B cell (primary cell): Measurements from ENCODE around the gene BEND5. TPM values are rescaled to one million over a fixed set of nuclear protein-coding genes. Genes with fewer than 3 reads are reported as not detected.

Experiments used
- ATAC-seq: fragments of 200-7000 bp; cut with Tn5 transposase; one replicate; pipeline ENCODE4 v1.10.0; 2021; ENCODE audit warnings: low read depth, mild to moderate bottlenecking, moderate number of reproducible peaks, moderate library complexity
- CTCF ChIA-PET: fragments of 350-600 bp; sonication (Branson Sonifier 250); formaldehyde crosslinking; loops from one replicate; lab custom pipeline; 2021; ENCODE audit warnings: antibody characterized with exemption, inconsistent platforms; lab: Charles Lee
- POLR2A ChIA-PET: fragments of 350-600 bp; sonication (Branson Sonifier 250); formaldehyde crosslinking; loops from one replicate; lab custom pipeline; 2021; ENCODE audit warnings: antibody characterized with exemption; lab: Charles Lee
- DNase-seq: peaks from one replicate; pipeline ENCODE4 v3.0.0; 2013
- H2AFZ ChIP-seq: 2 replicates; pipeline ENCODE4 v1.6.1; 2012; ENCODE audit warnings: mild to moderate bottlenecking, low read depth, low read length; ENCODE audit not compliant: insufficient read depth, poor library complexity, severe bottlenecking
- H3K27ac ChIP-seq, 2 donors: 1 replicate in 1 of 2; 2 replicates in 1 of 2; pipeline ENCODE4 v1.5.1; 2012 to 2013; ENCODE audit warnings: low read length in 2 of 2, mild to moderate bottlenecking in 2 of 2, moderate library complexity in 1 of 2
- H3K27me3 ChIP-seq, 4 experiments: fragments of 200-600 bp in 1 of 4; sonication (generic) in 1 of 4; replicated peaks in 1 of 4; 1 replicate in 2 of 4; 2 replicates in 2 of 4; pipeline versions ENCODE4 v1.6.1 to v1.7.0; 2013 to 2016; ENCODE audit warnings: low read length in 3 of 4, mild to moderate bottlenecking in 2 of 4, mixed read lengths in 1 of 4, moderate library complexity in 1 of 4; ENCODE audit not compliant: insufficient read depth in 4 of 4, control insufficient read depth in 3 of 4; ENCODE audit errors: control extremely low read depth in 1 of 4
- H3K36me3 ChIP-seq, 2 experiments: replicated peaks in 1 of 2; 1 replicate in 1 of 2; 2 replicates in 1 of 2; pipeline versions ENCODE4 v1.6.1 to v1.7.1; 2013; ENCODE audit warnings: low read length in 1 of 2; ENCODE audit not compliant: insufficient read depth in 2 of 2, control insufficient read depth in 1 of 2; ENCODE audit errors: control extremely low read depth in 1 of 2, extremely low read depth in 1 of 2
- H3K4me1 ChIP-seq, 2 donors: fragments of 200-600 bp in 1 of 2; sonication (generic) in 1 of 2; 1 replicate in 1 of 2; 2 replicates in 1 of 2; pipeline versions ENCODE4 v1.5.1 to v1.6.1; 2013 to 2017; ENCODE audit warnings: low read length in 2 of 2; ENCODE audit not compliant: control insufficient read depth in 2 of 2, insufficient read depth in 2 of 2
- H3K4me2 ChIP-seq: replicated peaks from 2 replicates; pipeline ENCODE3; 2012; ENCODE audit warnings: mild to moderate bottlenecking, low read depth, low read length; ENCODE audit not compliant: poor library complexity, severe bottlenecking
- H3K4me3 ChIP-seq, 5 experiments: fragments of 200-600 bp in 1 of 5; sonication (generic) in 1 of 5; 1 replicate in 3 of 5; 2 replicates in 2 of 5; pipeline versions ENCODE4 v1.5.1 to v1.7.0; 2011 to 2016; ENCODE audit warnings: low read length in 4 of 5, mild to moderate bottlenecking in 4 of 5, low read depth in 2 of 5, control low read depth in 1 of 5, moderate library complexity in 1 of 5; ENCODE audit not compliant: insufficient read depth in 1 of 5; ENCODE audit errors: control extremely low read depth in 1 of 5, extremely low read depth in 1 of 5
- H3K79me2 ChIP-seq: fragments of 200-600 bp; sonication (generic); one replicate; pipeline ENCODE4 v1.6.0; 2016; ENCODE audit warnings: low read length; ENCODE audit not compliant: control insufficient read depth, insufficient read depth
- H3K9ac ChIP-seq: fragments of 200-600 bp; sonication (generic); 2 replicates; pipeline ENCODE4 v1.6.1; 2017; ENCODE audit warnings: mild to moderate bottlenecking, low read length, moderate library complexity
- H3K9me3 ChIP-seq, 3 donors: one replicate each; pipeline versions ENCODE4 v1.6.1 to v1.7.1; 2013; ENCODE audit warnings: low read length in 2 of 3; ENCODE audit not compliant: control insufficient read depth in 2 of 3, insufficient read depth in 1 of 3; ENCODE audit errors: control extremely low read depth in 1 of 3
- H4K20me1 ChIP-seq: 2 replicates; pipeline ENCODE4 v1.6.0; 2012; ENCODE audit warnings: mild to moderate bottlenecking, low read length; ENCODE audit not compliant: insufficient read depth, control insufficient read depth, poor library complexity, severe bottlenecking
- H3K27ac Mint-ChIP-seq: one replicate; pipeline ENCODE4 v1.8.0; 2021; ENCODE audit warnings: mixed read lengths
- H3K27me3 Mint-ChIP-seq: one replicate; pipeline ENCODE4 v1.8.0; 2021; ENCODE audit warnings: mixed read lengths
- H3K4me1 Mint-ChIP-seq: one replicate; pipeline ENCODE4 v1.8.0; 2021; ENCODE audit warnings: mixed read lengths
- H3K4me3 Mint-ChIP-seq: one replicate; pipeline ENCODE4 v1.8.0; 2021; ENCODE audit warnings: mixed read lengths
- H3K9me3 Mint-ChIP-seq: one replicate; pipeline ENCODE4 v1.8.0; 2022; ENCODE audit warnings: mixed read lengths; ENCODE audit not compliant: insufficient read depth
- EZH2 ChIP-seq: IDR thresholded peaks from 2 replicates; pipeline ENCODE4 v1.6.1; 2012; ENCODE audit warnings: borderline replicate concordance, low read depth, mild to moderate bottlenecking, moderate library complexity, low read length; ENCODE audit not compliant: insufficient read depth, poor library complexity, severe bottlenecking
- WGBS: methylation state at CpG from one replicate; pipeline ENCODE4 v1.1.5; 2013; ENCODE audit warnings: missing lambda C conversion rate; ENCODE audit not compliant: insufficient coverage; 5-methylcytosine and 5-hydroxymethylcytosine counted together
- intact Hi-C: fragments of 100-400 bp; cut with micrococcal nuclease; formaldehyde crosslinking; loops from one replicate; pipeline ENCODE4 v1.10.0; 2022
- polyA plus RNA-seq: library from polyadenylated mRNA; depleted of rRNA; stranded (reverse); fragments of >200 nt; gene quantifications from 2 replicates; pipeline ENCODE4 v1.2.3, GENCODE V29; 2012
- total RNA-seq, 2 donors: library from RNA; stranded (reverse); fragments of 120-200 nt in 1 of 2; gene quantifications; 1 replicate in 1 of 2; 2 replicates in 1 of 2; pipeline versions ENCODE4 v1.2.3 to v1.2.4, GENCODE V29; 2013 to 2022
- TF ChIP-seq, protein P1 (sequence below): fragments of 200-600 bp; IDR thresholded peaks from one replicate; pipeline ENCODE4 v1.8.0; 2022; ENCODE audit warnings: antibody characterized with exemption, mild to moderate bottlenecking

BEND5 gene
- total and polyA plus RNA-seq, 2 donors (not counting 1 experiment from before 2014, with no cell fraction given): 19.5 to 19.7 TPM

DNA sequence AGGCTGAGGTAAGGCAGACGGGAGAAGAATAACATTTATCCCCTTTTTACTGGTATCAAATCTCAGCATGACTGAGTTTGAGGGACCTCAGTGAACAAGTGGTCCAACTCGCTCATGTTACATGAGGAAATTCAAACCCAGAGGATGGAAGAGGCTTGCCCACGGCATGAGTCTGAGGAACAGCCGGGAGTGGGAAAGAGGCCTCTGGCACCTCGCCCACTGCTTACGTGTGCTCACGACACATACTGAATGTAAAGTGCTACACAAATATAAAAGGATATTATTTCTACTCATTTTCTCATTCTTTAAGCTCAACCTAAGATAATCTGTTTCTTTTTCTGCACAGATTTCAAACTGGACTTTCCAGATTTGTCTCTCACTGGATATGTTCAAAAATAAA is 14.7 kb downstream of the BEND5 start:
- intact Hi-C loops: no loop called here
- no peak overlapping the region for H3K27ac Mint-ChIP-seq
- no peaks in the 10 kb centered on the region for H3K27me3 ChIP-seq

DNA sequence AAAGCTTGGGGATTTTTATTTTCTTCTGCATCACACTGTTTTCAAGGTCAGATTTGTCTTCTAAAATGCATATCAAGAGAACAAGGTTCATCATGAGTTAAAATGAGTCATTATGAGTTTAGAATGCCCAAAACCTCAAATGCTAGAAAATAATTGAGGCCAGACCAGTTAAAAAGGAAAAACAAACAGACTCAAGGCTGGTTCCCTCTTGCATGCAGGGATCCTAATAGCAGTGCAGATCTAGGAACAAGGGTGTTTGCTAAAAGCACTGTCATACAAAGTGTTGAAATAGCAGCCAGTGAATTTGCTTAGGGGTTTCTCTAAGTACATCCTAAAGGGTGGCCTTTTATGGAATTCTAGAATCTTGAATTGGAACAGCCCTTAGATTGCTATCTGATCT is 15.3 kb downstream of the BEND5 start:
- Histone ChIP-seq H3K9ac (no peak overlapping the region), H4K20me1 (peaks cover 35% of the 10 kb centered on the region), H3K4me3 (no peak overlapping the region), H3K79me2 (peaks cover 99% of the 10 kb centered on the region), H3K27me3 (no peaks in the 10 kb centered on the region), H3K4me2 (peak overlapping the region; percentile 0), H2AFZ (no peak overlapping the region), H3K4me1 (peaks cover 30 to 45% of the 10 kb centered on the region in 2 donors), H3K27ac (no peak overlapping the region), H3K36me3 (peaks cover 0 to 70% of the 10 kb centered on the region in 2 experiments), H3K9me3 (no peaks in the 10 kb centered on the region)
- no peak for TF ChIP-seq EZH2
- TF ChIP-seq, protein P1, sequence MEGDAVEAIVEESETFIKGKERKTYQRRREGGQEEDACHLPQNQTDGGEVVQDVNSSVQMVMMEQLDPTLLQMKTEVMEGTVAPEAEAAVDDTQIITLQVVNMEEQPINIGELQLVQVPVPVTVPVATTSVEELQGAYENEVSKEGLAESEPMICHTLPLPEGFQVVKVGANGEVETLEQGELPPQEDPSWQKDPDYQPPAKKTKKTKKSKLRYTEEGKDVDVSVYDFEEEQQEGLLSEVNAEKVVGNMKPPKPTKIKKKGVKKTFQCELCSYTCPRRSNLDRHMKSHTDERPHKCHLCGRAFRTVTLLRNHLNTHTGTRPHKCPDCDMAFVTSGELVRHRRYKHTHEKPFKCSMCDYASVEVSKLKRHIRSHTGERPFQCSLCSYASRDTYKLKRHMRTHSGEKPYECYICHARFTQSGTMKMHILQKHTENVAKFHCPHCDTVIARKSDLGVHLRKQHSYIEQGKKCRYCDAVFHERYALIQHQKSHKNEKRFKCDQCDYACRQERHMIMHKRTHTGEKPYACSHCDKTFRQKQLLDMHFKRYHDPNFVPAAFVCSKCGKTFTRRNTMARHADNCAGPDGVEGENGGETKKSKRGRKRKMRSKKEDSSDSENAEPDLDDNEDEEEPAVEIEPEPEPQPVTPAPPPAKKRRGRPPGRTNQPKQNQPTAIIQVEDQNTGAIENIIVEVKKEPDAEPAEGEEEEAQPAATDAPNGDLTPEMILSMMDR: no peak
- ATAC-seq (no peak), DNase-seq (no peak)
- Mint-ChIP-seq H3K9me3 (no peaks in the 10 kb centered on the region), H3K27ac (no peak overlapping the region), H3K27me3 (no peaks in the 10 kb centered on the region), H3K4me3 (no peak overlapping the region), H3K4me1 (peaks cover 76% of the 10 kb centered on the region)
- intact Hi-C loops: no loop called here
- ChIA-PET POLR2A (no interaction called here), CTCF (interaction anchor here (0.8 to 1.3 kb wide), 6 partner anchors 11 to 85 kb away, joined by 3 to 9 read pairs (median 3); no protein-coding TSS in a partner anchor)

More for the DNA sequence above, 14.7 kb downstream of the BEND5 start:
- no peak overlapping the region for H3K4me3 ChIP-seq
- peaks cover 31 to 45% of the 10 kb centered on the region in 2 donors for H3K4me1 ChIP-seq
- Mint-ChIP-seq H3K27me3 (no peaks in the 10 kb centered on the region), H3K9me3 (no peaks in the 10 kb centered on the region), H3K4me3 (no peak overlapping the region), H3K4me1 (peaks cover 76% of the 10 kb centered on the region)
- peaks cover 99% of the 10 kb centered on the region for H3K79me2 ChIP-seq
- no peaks in the 10 kb centered on the region for H3K9me3 ChIP-seq
- no peak overlapping the region for H3K27ac ChIP-seq
- H3K9ac ChIP-seq: no peak overlapping the region
- H3K36me3 ChIP-seq: peaks cover 0 to 69% of the 10 kb centered on the region in 2 experiments
- DNase-seq (no peak), ATAC-seq (no peak)
- ChIA-PET CTCF (interaction anchor here (0.9 kb wide), 1 partner anchor 41 kb away, joined by 3 read pairs; no protein-coding TSS in a partner anchor), POLR2A (no interaction called here)
- 100% methylated on average over 1 of the region's 7 CpGs for WGBS
- no peak overlapping the region for H2AFZ ChIP-seq
- H3K4me2 ChIP-seq: no peak overlapping the region
- TF ChIP-seq, protein P1: no peak
- TF ChIP-seq EZH2: no peak
- peaks cover 29% of the 10 kb centered on the region for H4K20me1 ChIP-seq
